Brain pericyte (primary cell): ENCODE results near the gene VTN.

ENCODE experiments used
- DNase-seq: peaks from one replicate; pipeline ENCODE4 v3.0.0-alpha.2; 2012; ENCODE audit warnings: low read depth, low spot score

The VTN gene

GRCh38 chr17:28395426-28395825 is 25.3 kb upstream of the VTN start:
- no peak for DNase-seq

GRCh38 chr17:28394337-28395116 is 24.4 kb upstream of the VTN start:
- no peak for DNase-seq

GRCh38 chr17:28392491-28392890 is 22.4 kb upstream of the VTN start:
- DNase-seq, result no peak

GRCh38 chr17:28391401-28391800 is 21.3 kb upstream of the VTN start:
- no peak for DNase-seq

GRCh38 chr17:28390984-28391383 is 20.9 kb upstream of the VTN start:
- DNase-seq, result no peak

GRCh38 chr17:28390563-28390962 is 20.5 kb upstream of the VTN start:
- no peak for DNase-seq

GRCh38 chr17:28390141-28390540 is 20.0 kb upstream of the VTN start:
- DNase-seq, result no peak

- no peak for DNase-seq
Observed at GRCh38 chr17:28388106-28388505, 18.0 kb upstream of the VTN start.

- DNase-seq, result no peak
Observed at GRCh38 chr17:28386391-28386790, 16.3 kb upstream of the VTN start.

- no peak for DNase-seq
Observed at GRCh38 chr17:28385406-28385805, 15.3 kb upstream of the VTN start.

GRCh38 chr17:28385037-28385400 is 14.9 kb upstream of the VTN start:
- DNase-seq, result no peak

- DNase-seq, result no peak
Observed at GRCh38 chr17:28384281-28385036, 14.4 kb upstream of the VTN start.

- DNase-seq, result no peak
Observed at GRCh38 chr17:28381141-28381825, 11.2 kb upstream of the VTN start.

GRCh38 chr17:28379814-28380801 is 10.0 kb upstream of the VTN start:
- DNase-seq, result no peak

GRCh38 chr17:28372945-28373274 is 2.8 kb upstream of the VTN start:
- no peak for DNase-seq

- no peak for DNase-seq
Observed at GRCh38 chr17:28372203-28372944, 2.3 kb upstream of the VTN start.

- DNase-seq, result peak; percentile 60
Observed at GRCh38 chr17:28371245-28372202, 1.4 kb upstream of the VTN start, which contains the start of gene SARM1. SARM1 (plus strand) TSS chr17:28371694; CDS start chr17:28372033, 339 bp downstream.

- no peak for DNase-seq
Observed at GRCh38 chr17:28370744-28371103, 617 bp upstream of the VTN start.

- no peak for DNase-seq
Observed at GRCh38 chr17:28369684-28370034, 448 bp downstream of the VTN start.
